GM12878 (cell line): Measurements from ENCODE around the gene ESYT2. TPM values are rescaled to one million over a fixed set of nuclear protein-coding genes. Genes with fewer than 3 reads are reported as not detected.

ENCODE experiments used
- ATAC-seq: fragments of 200-7000 bp; cut with Tn5 transposase; 3 replicates; pipeline ENCODE4 v1.9.1; 2020; ENCODE audit warnings: mild to moderate bottlenecking, moderate library complexity
- BruUV-seq: library from RNA; stranded (reverse); fragments of 400-500 nt; replicated peaks from 2 replicates; lab custom pipeline; 2021; lab: Mats Ljungman, UMichigan
- CTCF ChIA-PET: fragments of 300-600 bp; sonication (Branson Sonifier 250); formaldehyde crosslinking; extraction: SDS; loops from one replicate; lab custom pipeline; 2021; ENCODE audit warnings: inconsistent platforms; lab: Yijun Ruan, JAX
- POLR2A ChIA-PET: fragments of 350-600 bp; formaldehyde crosslinking; extraction: SDS; loops from one replicate; lab custom pipeline; 2021; ENCODE audit warnings: inconsistent platforms; lab: Charles Lee
- RAD21 ChIA-PET: fragments of 300-600 bp; sonication (Branson Sonifier 250); formaldehyde crosslinking; loops from one replicate; lab custom pipeline; 2023; ENCODE audit warnings: antibody characterized with exemption; ENCODE audit not compliant: unreplicated experiment; lab: Charles Lee
- SMC1A ChIA-PET: fragments of 300-600 bp; sonication (Branson Sonifier 250); formaldehyde crosslinking; loops from one replicate; lab custom pipeline; 2023; ENCODE audit not compliant: unreplicated experiment, uncharacterized antibody; lab: Charles Lee
- DNase-seq: peaks from one replicate; pipeline ENCODE4 v3.0.0-alpha.2; 2011; ENCODE audit warnings: low read depth, low spot score
- FAIRE-seq: peaks from 3 replicates; lab custom pipeline; 2011; peaks lifted over from hg19 to GRCh38; lab: Jason Lieb, UNC
- H2AFZ ChIP-seq: 2 replicates; pipeline ENCODE4 v1.6.0; 2011; ENCODE audit warnings: low read depth, low read length, control low read depth; ENCODE audit not compliant: control insufficient read depth
- H3K27ac ChIP-seq: 2 replicates; pipeline ENCODE4 v1.5.1; 2011; ENCODE audit warnings: control low read depth; ENCODE audit not compliant: control insufficient read depth, insufficient read depth
- H3K27me3 ChIP-seq, 2 experiments: replicated peaks in 1 of 2; 2 replicates each; pipeline versions ENCODE4 v1.6.0 to v1.6.1; 2011; ENCODE audit warnings: low read length in 1 of 2; ENCODE audit not compliant: control insufficient read depth in 2 of 2, insufficient read depth in 2 of 2
- H3K36me3 ChIP-seq, 2 experiments: 2 replicates each; pipeline ENCODE4 v1.5.1; 2011; ENCODE audit warnings: low read length in 1 of 2; ENCODE audit not compliant: control insufficient read depth in 2 of 2, insufficient read depth in 2 of 2
- H3K4me1 ChIP-seq: 2 replicates; pipeline ENCODE4 v1.6.1; 2011; ENCODE audit warnings: mild to moderate bottlenecking, low read length, moderate library complexity, mixed read lengths; ENCODE audit not compliant: control insufficient read depth, insufficient read depth
- H3K4me2 ChIP-seq: 2 replicates; pipeline ENCODE4 v1.6.0; 2011; ENCODE audit warnings: control low read depth; ENCODE audit not compliant: control insufficient read depth, insufficient read depth
- H3K4me3 ChIP-seq: fragments of 200-600 bp; sonication (generic); 2 replicates; pipeline ENCODE4 v1.5.1; 2016
- H3K79me2 ChIP-seq: 2 replicates; pipeline ENCODE4 v1.6.0; 2011; ENCODE audit warnings: low read length; ENCODE audit not compliant: control insufficient read depth, insufficient read depth
- H3K9ac ChIP-seq: 2 replicates; pipeline ENCODE4 v1.8.0; 2011; ENCODE audit warnings: low read length, control low read depth, mixed read lengths; ENCODE audit not compliant: control insufficient read depth, insufficient read depth
- H3K9me3 ChIP-seq: replicated peaks from 3 replicates; pipeline ENCODE4 v1.5.1; 2011; ENCODE audit warnings: mild to moderate bottlenecking, low read length; ENCODE audit not compliant: control insufficient read depth, insufficient read depth
- H4K20me1 ChIP-seq: 2 replicates; pipeline ENCODE4 v1.6.0; 2011; ENCODE audit not compliant: control insufficient read depth, insufficient read depth
- BCL11A ChIP-seq: IDR thresholded peaks from 2 replicates; pipeline ENCODE4 v1.6.1; 2011; ENCODE audit warnings: low read depth, low read length
- HDAC2 ChIP-seq: fragments of 200-600 bp; sonication (generic); IDR thresholded peaks from 2 replicates; pipeline ENCODE4 v1.6.1; 2017
- HSF1 ChIP-seq: fragments of 150-350 bp; IDR thresholded peaks from 2 replicates; pipeline ENCODE4 v1.6.1; 2014; ENCODE audit warnings: mild to moderate bottlenecking, low read depth, low read length
- JUND ChIP-seq: IDR thresholded peaks from 2 replicates; pipeline ENCODE4 v1.6.1; 2012; ENCODE audit warnings: low read depth, mild to moderate bottlenecking, low read length, improper control_type of control experiment, moderate library complexity
- WGBS: methylation state at CpG from one replicate; pipeline ENCODE4 v1.1.6; 2016; ENCODE audit warnings: low lambda C conversion rate; ENCODE audit not compliant: insufficient replicate concordance, insufficient coverage; ENCODE audit errors: missing lambda C conversion rate; 5-methylcytosine and 5-hydroxymethylcytosine counted together
- in situ Hi-C: fragments of 300-500 bp; cut with MboI; formaldehyde crosslinking; loops from 9 replicates; pipeline ENCODE4 v1.14.3; 2018; ENCODE audit warnings: mixed read lengths
- intact Hi-C: fragments of 100-400 bp; cut with micrococcal nuclease; formaldehyde crosslinking; loops from one replicate; pipeline ENCODE4 v1.14.2; 2022; ENCODE audit not compliant: unreplicated experiment
- polyA plus RNA-seq, 11 experiments: library from polyadenylated mRNA; depleted of rRNA in 4 of 11; unstranded in 6 of 11; stranded (reverse) in 5 of 11; fragments of >200 nt; fragmentation: Nextera tagmentation in 4 of 11; fragmentation: Illumina TruSeq in 1 of 11; extraction: Ambion mirVana in 4 of 11; extraction: Trizol in 1 of 11; gene quantifications; 1 replicate in 1 of 11; 2 replicates in 10 of 11; pipeline versions ENCODE4 v1.2.1 to v1.2.3, GENCODE V29; 2011 to 2016; ENCODE audit warnings: inconsistent platforms in 2 of 11, missing spikeins in 2 of 11, low read depth in 1 of 11
- total RNA-seq, 4 experiments: library from RNA; depleted of rRNA in 3 of 4; stranded (reverse); fragments of >200 nt in 3 of 4; fragmentation: Illumina TruSeq in 1 of 4; extraction: Trizol in 1 of 4; gene quantifications; 2 replicates each; pipeline versions ENCODE4 v1.2.1 to v1.2.3, GENCODE V29; 2013 to 2021

Gene ESYT2
- total and polyA plus RNA-seq, 10 of the 15 experiments (the other 5 are each of a cell fraction or from before 2014, with no cell fraction given), result 1.9 to 44.6 (median 21.4) TPM

- H3K9ac ChIP-seq, result no peak overlapping the region
- H3K4me1 ChIP-seq, result no peaks in the 10 kb centered on the region; the same call in 1 of the 2 replicates
- H3K4me3 ChIP-seq, result no peak overlapping the region
- ChIA-PET RAD21 (interaction anchor here (0.5 kb wide), 1 partner anchor 93 kb away, joined by 3 read pairs; no protein-coding TSS in a partner anchor), POLR2A (interaction anchor here (0.5 kb wide), 1 partner anchor 96 kb away, joined by 8 read pairs; no protein-coding TSS in a partner anchor), SMC1A (interaction anchor here (0.7 to 0.9 kb wide), 2 partner anchors 48 to 205 kb away, joined by 3 to 5 read pairs; no protein-coding TSS in a partner anchor), CTCF (no interaction called here)
- in situ Hi-C loops, result no loop called here
- H4K20me1 ChIP-seq, result no peaks in the 10 kb centered on the region
- no peaks in the 10 kb centered on the region for H3K79me2 ChIP-seq
- H3K27me3 ChIP-seq, result no peaks in the 10 kb centered on the region
- BruUV-seq, result no TSS peak
- H3K27ac ChIP-seq, result no peak overlapping the region
- H3K36me3 ChIP-seq, result no peaks in the 10 kb centered on the region; a peak in 2 of 4 replicates
- no peak overlapping the region for H2AFZ ChIP-seq
- ATAC-seq, result no peak
- H3K4me2 ChIP-seq, result no peak overlapping the region
- no peaks in the 10 kb centered on the region; the same call in 2 of the 3 replicates for H3K9me3 ChIP-seq
- WGBS, result 88% methylated on average over 16 of the region's 16 CpGs
- DNase-seq, result no peak
- no peak for FAIRE-seq
- TF ChIP-seq HSF1 (no peak), BCL11A (no peak), JUND (no peak), HDAC2 (no peak)
- TF ChIP-seq, all 136 proteins: peak for 0
- intact Hi-C loops, result no loop called here
These were observed 58.0 kb downstream of the ESYT2 start for GRCh38 chr7:158771213-158771834.
